Measurements from ENCODE around the gene SMYD4. TPM values are rescaled to one million over a fixed set of nuclear protein-coding genes. Genes with fewer than 3 reads are reported as not detected.
"Not testable (repeated sequence)": the region's sequence is repeated elsewhere in the genome, so short reads cannot be mapped to it uniquely, and the experiment has no call there.

SMYD4 gene
- total RNA-seq, 1 experiment from 2014 or later: 28.1 TPM

GRCh38 chr17:1820528-1821252 lies 9.0 kb downstream of the SMYD4 start:
- H3K4me3 ChIP-seq (ENCODE audit: low read depth, low read length, poor library complexity, severe bottlenecking): no peak overlapping the region
- TF ChIP-seq EZH2 (IDR thresholded peaks at IDR 0.05; ENCODE audit: borderline replicate concordance, low read depth, low read length, poor library complexity, severe bottlenecking) (no peak), CTCF (conservative IDR thresholded peaks at IDR 0.05; ENCODE audit: low read depth, low read length) (no peak)
- POLR2A ChIA-PET (ENCODE audit: low non-redundant PET): interaction anchor here (0.5 kb wide), 1 partner anchor 155 kb away, joined by 4 read pairs; no protein-coding TSS in a partner anchor
- peak overlapping the region; percentile 29 for H3K27ac ChIP-seq (ENCODE audit: low read depth, low read length, poor library complexity, severe bottlenecking)
- intact Hi-C loops (cut with micrococcal nuclease; ENCODE audit: unreplicated experiment): no loop called here
- DNase-seq (ENCODE audit: low spot score): peak; percentile 68
- H3K4me1 ChIP-seq (ENCODE audit: insufficient read depth, low read length, poor library complexity, severe bottlenecking): peaks cover 27% of the 10 kb centered on the region
- CTCF ChIA-PET: interaction anchor here (0.6 kb wide), 1 partner anchor 152 kb away, joined by 3 read pairs; no protein-coding TSS in a partner anchor
- peaks cover 22% of the 10 kb centered on the region for H3K36me3 ChIP-seq (ENCODE audit: insufficient read depth, low read length, poor library complexity, severe bottlenecking)
- H3K9me3 ChIP-seq (ENCODE audit: low read depth, low read length, poor library complexity, severe bottlenecking): no peaks in the 10 kb centered on the region
- BruUV-seq (replicated peaks): no TSS peak
- no peaks in the 10 kb centered on the region for H3K27me3 ChIP-seq (replicated peaks; ENCODE audit: insufficient read depth, low read depth, low read length, poor library complexity)

GRCh38 chr17:1813088-1813487 lies 16.6 kb downstream of the SMYD4 start:
- H3K36me3 ChIP-seq (ENCODE audit: insufficient read depth, low read length, poor library complexity, severe bottlenecking): peaks cover 16% of the 10 kb centered on the region
- H3K27ac ChIP-seq (ENCODE audit: low read depth, low read length, poor library complexity, severe bottlenecking): no peak overlapping the region
- intact Hi-C loops (cut with micrococcal nuclease; ENCODE audit: unreplicated experiment): no loop called here
- H3K27me3 ChIP-seq (replicated peaks; ENCODE audit: insufficient read depth, low read depth, low read length, poor library complexity): no peaks in the 10 kb centered on the region
- ChIA-PET CTCF (no interaction called here), POLR2A (ENCODE audit: low non-redundant PET) (no interaction called here)
- no peak overlapping the region for H3K4me3 ChIP-seq (ENCODE audit: low read depth, low read length, poor library complexity, severe bottlenecking)
- no TSS peak for BruUV-seq (replicated peaks)
- H3K4me1 ChIP-seq (ENCODE audit: insufficient read depth, low read length, poor library complexity, severe bottlenecking): peaks cover 5% of the 10 kb centered on the region
- DNase-seq (ENCODE audit: low spot score): no peak
- TF ChIP-seq CTCF (conservative IDR thresholded peaks at IDR 0.05; ENCODE audit: low read depth, low read length): no peak
- no peak for TF ChIP-seq EZH2 (IDR thresholded peaks at IDR 0.05; ENCODE audit: borderline replicate concordance, low read depth, low read length, poor library complexity, severe bottlenecking)
- H3K9me3 ChIP-seq (ENCODE audit: low read depth, low read length, poor library complexity, severe bottlenecking): no peaks in the 10 kb centered on the region

GRCh38 chr17:1810450-1811103 lies 19.1 kb downstream of the SMYD4 start:
- H3K4me3 ChIP-seq (ENCODE audit: low read depth, low read length, poor library complexity, severe bottlenecking): no peak overlapping the region
- H3K36me3 ChIP-seq (ENCODE audit: insufficient read depth, low read length, poor library complexity, severe bottlenecking): peaks cover 22% of the 10 kb centered on the region
- ChIA-PET CTCF (no interaction called here), POLR2A (ENCODE audit: low non-redundant PET) (no interaction called here)
- no peaks in the 10 kb centered on the region for H3K9me3 ChIP-seq (ENCODE audit: low read depth, low read length, poor library complexity, severe bottlenecking)
- peaks cover 5% of the 10 kb centered on the region for H3K4me1 ChIP-seq (ENCODE audit: insufficient read depth, low read length, poor library complexity, severe bottlenecking)
- intact Hi-C loops (cut with micrococcal nuclease; ENCODE audit: unreplicated experiment): no loop called here
- BruUV-seq (replicated peaks): no TSS peak
- TF ChIP-seq CTCF (conservative IDR thresholded peaks at IDR 0.05; ENCODE audit: low read depth, low read length): no peak
- no peak for TF ChIP-seq EZH2 (IDR thresholded peaks at IDR 0.05; ENCODE audit: borderline replicate concordance, low read depth, low read length, poor library complexity, severe bottlenecking)
- no peak overlapping the region for H3K27ac ChIP-seq (ENCODE audit: low read depth, low read length, poor library complexity, severe bottlenecking)
- no peaks in the 10 kb centered on the region for H3K27me3 ChIP-seq (replicated peaks; ENCODE audit: insufficient read depth, low read depth, low read length, poor library complexity)
- no peak for DNase-seq (ENCODE audit: low spot score)

GRCh38 chr17:1809815-1810214 lies 19.9 kb downstream of the SMYD4 start:
- CTCF ChIA-PET; H3K4me1 ChIP-seq (ENCODE audit: insufficient read depth, low read length, poor library complexity, severe bottlenecking); DNase-seq (ENCODE audit: low spot score); H3K27me3 ChIP-seq (replicated peaks; ENCODE audit: insufficient read depth, low read depth, low read length, poor library complexity); H3K9me3 ChIP-seq (ENCODE audit: low read depth, low read length, poor library complexity, severe bottlenecking); H3K4me3 ChIP-seq (ENCODE audit: low read depth, low read length, poor library complexity, severe bottlenecking); H3K27ac ChIP-seq (ENCODE audit: low read depth, low read length, poor library complexity, severe bottlenecking); POLR2A ChIA-PET (ENCODE audit: low non-redundant PET); BruUV-seq (replicated peaks); intact Hi-C loops (cut with micrococcal nuclease; ENCODE audit: unreplicated experiment): not testable (repeated sequence)
- peaks cover 22% of the 10 kb centered on the region for H3K36me3 ChIP-seq (ENCODE audit: insufficient read depth, low read length, poor library complexity, severe bottlenecking)
